GM21619 (cell line): ENCODE results near the gene KIZ.
"Not testable (repeated sequence)": the region's sequence is repeated elsewhere in the genome, so short reads cannot be mapped to it uniquely, and the experiment has no call there.

Experiments used
- ATAC-seq: cut with Tn5 transposase; IDR thresholded peaks from one replicate; pipeline ENCODE4 v1.9.1; 2021; ENCODE audit not compliant: unreplicated experiment

KIZ gene

GRCh38 chr20:21136015-21136732 lies 10.3 kb downstream of the KIZ start:
- no peak for ATAC-seq

DNA sequence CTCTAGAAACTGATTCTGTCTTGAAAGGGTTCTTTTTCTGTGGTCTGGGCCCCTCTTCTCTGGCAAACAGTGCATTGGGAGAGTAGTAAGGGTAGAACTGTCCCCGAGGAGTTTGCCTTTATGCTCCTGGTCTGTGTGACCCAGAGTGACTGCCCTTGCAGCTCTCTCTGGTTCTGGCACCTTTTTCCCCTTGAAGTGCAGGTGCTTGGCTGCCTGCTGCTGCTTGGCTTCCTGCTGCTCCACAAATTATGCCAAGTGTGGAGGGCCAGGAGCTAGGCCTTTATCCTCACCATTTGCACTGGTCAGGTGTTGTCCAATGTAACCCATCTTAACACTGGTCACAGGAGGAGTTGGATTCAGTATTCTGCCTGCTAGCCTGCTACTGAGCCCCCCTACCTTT lies 11.2 kb downstream of the KIZ start:
- ATAC-seq = no peak

GRCh38 chr20:21139881-21140566 lies 14.1 kb downstream of the KIZ start:
- ATAC-seq = no peak

- no peak for ATAC-seq
Observed at GRCh38 chr20:21141825-21142224, 15.9 kb downstream of the KIZ start.

GRCh38 chr20:21143194-21143890 lies 17.5 kb downstream of the KIZ start:
- no peak for ATAC-seq

GRCh38 chr20:21145424-21145823 lies 19.5 kb downstream of the KIZ start:
- ATAC-seq = no peak

GRCh38 chr20:21146215-21146614 lies 20.3 kb downstream of the KIZ start:
- no peak for ATAC-seq

DNA sequence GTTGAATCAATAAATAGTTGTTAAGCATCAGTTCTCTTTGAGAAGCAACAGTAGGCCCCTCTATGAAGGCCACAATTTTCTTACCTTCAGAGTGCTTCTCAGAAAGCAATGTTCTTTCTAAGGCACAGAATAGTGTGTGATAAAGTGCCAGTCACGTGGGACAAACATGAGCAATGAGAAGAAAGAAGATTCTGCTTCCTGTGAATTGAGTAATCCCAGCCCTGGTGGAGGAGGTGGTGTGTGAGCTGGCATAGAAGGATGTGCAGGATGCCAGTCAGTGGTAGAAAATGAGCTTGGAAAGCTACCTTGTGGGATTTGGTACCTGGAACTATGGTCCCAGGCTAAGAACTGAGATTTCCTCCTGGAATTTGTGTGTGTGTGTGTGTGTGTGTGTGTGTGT lies 21.7 kb downstream of the KIZ start:
- ATAC-seq = no peak

DNA sequence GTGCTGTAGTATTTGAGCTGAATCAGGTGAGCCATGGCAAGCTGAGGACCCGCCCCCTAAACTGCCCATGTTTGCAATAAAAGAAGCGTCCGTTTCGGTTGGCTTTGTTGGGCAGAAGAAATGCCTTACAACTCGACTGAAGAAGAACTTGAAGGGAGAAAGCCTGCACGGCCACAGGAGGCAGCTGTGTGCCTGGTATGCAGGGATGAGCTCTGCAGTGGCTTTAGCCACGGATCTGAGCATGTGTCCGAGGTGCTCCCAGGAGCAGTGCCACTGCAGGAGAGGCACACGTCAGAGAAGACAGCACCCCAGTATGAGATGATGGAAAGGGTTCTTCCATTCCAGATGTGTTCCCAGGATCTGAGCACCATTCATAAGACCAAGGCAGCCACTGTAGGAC lies 23.5 kb downstream of the KIZ start:
- ATAC-seq = no peak

- no peak for ATAC-seq
Observed at GRCh38 chr20:21151791-21152190, 25.9 kb downstream of the KIZ start.

DNA sequence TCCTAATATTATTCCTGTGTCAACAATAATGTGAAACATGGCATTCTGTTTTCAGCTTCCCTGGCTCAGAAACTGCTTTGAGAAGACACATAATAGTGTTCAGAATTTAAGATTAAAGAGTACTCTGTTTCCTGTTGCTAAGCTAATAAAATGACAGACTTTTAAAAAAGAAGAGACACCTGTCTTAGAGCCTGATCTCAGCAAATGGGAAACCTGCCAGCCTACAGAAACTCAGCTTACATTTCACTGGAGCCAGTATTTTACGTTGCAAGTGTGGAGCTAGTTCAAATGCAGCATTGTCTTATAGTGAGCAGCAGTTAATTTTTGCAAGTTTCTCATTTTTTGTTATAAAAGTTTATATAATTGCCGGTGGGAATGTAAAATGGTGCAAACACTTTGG lies 28.8 kb downstream of the KIZ start:
- no peak for ATAC-seq

DNA sequence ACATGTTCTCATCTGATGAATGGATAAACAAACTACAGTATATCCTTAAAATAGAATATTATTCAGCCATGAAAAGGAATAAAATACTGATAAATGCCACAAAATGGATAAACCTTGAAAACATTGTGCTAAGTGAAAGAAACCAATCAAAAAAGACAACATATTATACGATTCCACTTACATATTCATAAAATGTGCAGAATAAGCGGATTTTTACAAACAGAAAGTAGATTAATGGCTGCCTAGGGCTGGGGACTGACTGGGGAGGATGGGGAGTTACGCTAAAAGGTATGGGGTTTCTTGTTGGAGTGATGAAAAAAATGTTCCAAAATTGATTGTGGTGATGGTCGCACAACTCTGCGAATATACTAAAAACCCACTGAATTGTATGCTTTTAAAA lies 29.4 kb downstream of the KIZ start:
- ATAC-seq = no peak

DNA sequence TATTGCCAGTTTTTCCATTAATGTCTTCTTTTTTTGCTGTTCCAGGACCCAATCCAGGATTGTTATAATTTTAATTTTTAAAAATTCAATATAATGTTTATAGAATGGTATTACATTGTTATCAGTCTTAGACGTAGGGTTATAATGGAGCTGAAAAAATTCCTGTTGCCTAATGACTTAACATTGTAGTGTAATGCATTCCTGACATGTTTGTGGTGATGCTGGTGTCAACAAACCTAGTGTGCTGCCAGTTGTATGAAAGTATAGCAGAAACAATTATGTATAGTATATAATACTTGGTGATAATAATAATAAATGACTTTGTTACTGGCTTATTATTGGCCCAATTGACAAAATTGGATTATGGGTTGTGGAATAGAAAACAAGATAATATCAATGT lies 30.4 kb downstream of the KIZ start:
- ATAC-seq = no peak

- no peak for ATAC-seq
Observed at GRCh38 chr20:21157006-21157405, 31.1 kb downstream of the KIZ start.

DNA sequence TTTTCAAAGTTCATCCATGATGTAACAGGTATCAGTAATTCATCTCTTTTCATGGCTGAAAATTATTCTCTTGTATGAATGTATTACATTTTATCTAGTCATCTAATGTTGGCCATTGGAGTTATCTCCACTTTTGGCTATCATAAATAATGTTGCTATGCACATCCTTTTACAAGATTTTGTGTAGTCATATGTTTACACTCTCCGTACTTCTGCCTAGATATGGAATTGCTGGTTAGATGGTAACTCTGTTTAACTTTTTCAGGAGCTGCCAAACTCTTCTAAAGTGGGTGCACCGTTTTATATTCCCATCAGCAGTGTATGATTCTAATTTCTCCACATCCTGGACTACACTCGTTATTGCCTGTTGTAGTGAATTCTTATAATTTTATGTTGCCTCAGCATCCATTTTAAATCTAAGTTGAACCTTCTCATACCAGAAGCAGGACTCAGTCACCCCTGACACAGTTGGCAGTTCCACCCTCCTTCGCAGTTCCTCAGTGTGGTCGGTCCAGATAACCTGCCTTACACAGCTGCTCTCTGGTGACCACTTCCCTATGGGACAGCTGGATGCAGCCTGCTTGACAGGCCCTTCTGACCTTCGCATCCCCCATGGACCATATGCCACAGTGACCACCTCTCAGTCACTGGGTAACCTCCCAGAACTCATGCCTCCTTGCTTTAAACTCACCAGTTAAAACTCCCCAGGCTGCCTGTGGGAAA lies 33.9 kb downstream of the KIZ start:
- no peak for ATAC-seq

DNA sequence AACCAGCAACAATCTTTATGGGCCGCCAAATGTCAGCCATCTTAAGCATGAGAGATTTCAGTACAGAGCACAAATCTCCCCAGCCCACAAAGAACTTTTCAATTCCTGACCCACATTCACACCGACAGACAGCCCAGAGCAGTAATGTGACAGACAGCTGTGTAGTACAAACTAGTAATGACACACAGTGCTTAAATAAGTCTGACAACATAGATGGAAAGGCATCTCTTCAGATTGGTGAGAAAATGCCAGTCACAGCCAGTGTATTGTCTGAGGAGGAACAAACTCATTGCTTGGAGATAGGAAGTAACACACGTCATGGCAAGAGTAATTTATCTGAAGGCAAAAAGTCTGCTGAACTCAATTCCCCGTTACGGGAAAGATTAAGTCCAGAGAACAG lies 36.0 kb downstream of the KIZ start:
- ATAC-seq = no peak

DNA sequence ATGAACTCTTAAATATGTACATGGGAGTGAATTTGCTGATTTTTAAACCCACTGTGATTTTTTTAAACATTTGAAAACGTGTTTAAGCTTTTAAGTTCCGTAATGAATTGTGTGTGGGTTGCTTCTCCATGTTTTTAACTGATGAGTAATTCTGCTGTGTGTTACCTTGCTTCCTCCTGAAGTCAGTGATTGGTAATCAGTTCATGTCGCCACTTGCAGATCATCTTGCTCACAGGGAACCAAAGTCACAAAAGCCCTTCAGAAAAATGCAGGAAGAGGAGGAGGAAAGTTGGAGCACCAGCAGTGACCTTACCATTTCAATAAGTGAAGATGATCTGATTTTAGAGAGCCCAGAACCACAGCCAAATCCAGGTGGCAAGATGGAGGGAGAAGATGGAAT lies 36.7 kb downstream of the KIZ start:
- no peak for ATAC-seq

DNA sequence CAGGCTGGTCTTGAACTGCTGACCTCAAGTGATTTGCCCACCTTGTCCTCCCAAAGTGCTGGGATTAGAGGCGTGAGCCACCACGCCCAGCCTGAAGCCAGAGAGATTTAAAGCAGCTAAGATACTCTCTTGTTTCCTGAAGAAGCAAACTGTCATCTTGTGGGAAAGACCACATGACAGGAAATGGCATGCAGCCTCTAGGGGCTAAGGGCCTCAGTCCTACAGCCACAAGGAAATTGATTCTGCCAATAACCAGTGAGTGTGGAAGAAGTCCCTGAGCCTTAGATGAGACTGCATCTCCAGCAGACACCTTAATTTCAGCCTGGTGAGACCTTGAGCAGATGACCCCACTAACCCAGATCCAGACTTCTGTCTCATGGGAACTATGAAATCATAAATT lies 40.9 kb downstream of the KIZ start:
- ATAC-seq = no peak

- ATAC-seq = no peak
Observed at GRCh38 chr20:21167261-21167660, 41.4 kb downstream of the KIZ start.

DNA sequence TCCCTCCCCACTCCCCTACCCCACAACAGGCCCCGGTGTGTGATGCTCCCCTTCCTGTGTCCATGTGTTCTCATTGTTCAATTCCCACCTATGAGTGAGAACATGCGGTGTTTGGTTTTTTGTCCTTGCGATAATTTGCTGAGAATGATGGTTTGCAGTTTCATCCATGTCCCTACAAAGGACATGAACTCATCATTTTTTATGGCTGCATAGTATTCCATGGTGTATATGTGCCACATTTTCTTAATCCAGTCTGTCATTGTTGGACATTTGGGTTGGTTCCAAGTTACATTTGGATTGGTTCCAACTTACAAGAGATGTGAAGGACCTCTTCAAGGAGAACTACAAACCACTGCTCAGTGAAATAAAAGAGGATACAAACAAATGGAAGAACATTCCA lies 42.2 kb downstream of the KIZ start:
- not testable (repeated sequence) for ATAC-seq

DNA sequence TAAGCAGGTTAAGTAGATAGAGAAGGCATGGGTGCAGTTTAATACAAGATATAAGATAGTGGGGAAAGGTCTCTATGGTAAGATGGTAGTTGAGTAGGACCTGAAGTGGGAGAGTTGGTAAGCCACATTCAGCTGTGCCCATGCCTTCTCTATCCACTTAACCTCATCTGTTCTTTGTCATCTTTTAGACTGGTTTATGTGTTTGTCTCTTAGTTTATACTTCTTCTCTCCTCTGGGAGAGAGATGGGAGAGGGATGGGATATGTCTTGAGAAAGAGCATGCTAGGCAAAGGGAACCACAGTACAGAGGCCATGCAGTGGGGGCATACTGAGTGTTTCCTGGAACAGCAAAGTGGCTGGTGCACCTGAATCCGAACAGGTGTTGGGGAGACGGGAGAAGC lies 46.7 kb downstream of the KIZ start:
- no peak for ATAC-seq

DNA sequence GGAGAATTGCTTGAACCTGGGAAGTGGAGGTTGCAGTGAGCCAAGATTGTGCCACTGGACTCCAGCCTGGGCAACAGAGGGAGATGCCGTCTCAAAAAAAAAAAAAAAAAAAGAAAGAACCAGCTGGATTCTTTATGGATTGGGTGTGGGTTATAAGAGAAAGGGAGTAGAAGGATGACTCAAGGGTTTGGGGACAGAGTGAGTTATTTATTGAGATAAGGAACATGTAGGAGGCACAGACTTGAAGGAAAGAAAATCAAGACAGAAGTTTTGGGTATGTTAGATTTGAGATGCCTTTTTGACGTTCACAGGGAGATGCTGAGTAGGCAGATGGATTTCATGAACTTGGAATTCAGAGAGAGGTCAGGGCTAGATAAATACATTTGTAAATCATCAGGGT lies 47.6 kb downstream of the KIZ start:
- ATAC-seq = no peak
